Muscle of leg (tissue), 11 donors: ENCODE results near the gene TCERG1L. TPM values are rescaled to one million over a fixed set of nuclear protein-coding genes. Genes with fewer than 3 reads are reported as not detected.

Source experiments
- DNase-seq: peaks from one replicate; pipeline ENCODE4 v3.0.0; 2013
- H3K27ac ChIP-seq: one replicate; pipeline ENCODE4 v1.5.1; 2013; ENCODE audit warnings: mild to moderate bottlenecking, low read length, control low read depth
- H3K27me3 ChIP-seq: one replicate; pipeline ENCODE4 v1.6.1; 2013; ENCODE audit warnings: low read length; ENCODE audit not compliant: control insufficient read depth, insufficient read depth
- H3K36me3 ChIP-seq: one replicate; pipeline ENCODE4 v1.6.1; 2013; ENCODE audit warnings: low read length; ENCODE audit not compliant: control insufficient read depth, insufficient read depth
- H3K4me1 ChIP-seq: one replicate; pipeline ENCODE4 v1.6.1; 2013; ENCODE audit warnings: low read length; ENCODE audit not compliant: control insufficient read depth, insufficient read depth
- H3K4me3 ChIP-seq: one replicate; pipeline ENCODE4 v1.5.1; 2013; ENCODE audit warnings: low read length, control low read depth
- H3K9me3 ChIP-seq: replicated peaks from 2 replicates; pipeline ENCODE4 v1.6.1; 2013; ENCODE audit warnings: low read depth, low read length; ENCODE audit not compliant: control insufficient read depth
- WGBS: methylation state at CpG from one replicate; pipeline ENCODE4 v1.1.5; 2013; ENCODE audit warnings: missing lambda C conversion rate; ENCODE audit not compliant: insufficient coverage; 5-methylcytosine and 5-hydroxymethylcytosine counted together
- polyA plus RNA-seq, 8 donors: library from polyadenylated mRNA; unstranded; fragments of 120-200 nt; gene quantifications; one replicate each; pipeline versions ENCODE4 v1.2.1 to v1.2.3, GENCODE V29; 2013; ENCODE audit warnings: inconsistent platforms in 1 of 8, low replicate concordance in 1 of 8; ENCODE audit not compliant: insufficient read length in 8 of 8, insufficient read depth in 1 of 8
- total RNA-seq: library from RNA; stranded (reverse); fragments of 120-200 nt; gene quantifications from one replicate; pipeline ENCODE4 v1.2.4, GENCODE V29; 2013

The TCERG1L gene
- total and polyA plus RNA-seq, 9 donors: 0.04 to 1.1 (median 0.15) TPM

- 46% methylated on average over 2 of the region's 7 CpGs for WGBS
- Histone ChIP-seq H3K36me3 (no peaks in the 10 kb centered on the region), H3K27me3 (peaks cover 7% of the 10 kb centered on the region), H3K4me1 (no peaks in the 10 kb centered on the region), H3K9me3 (no peaks in the 10 kb centered on the region), H3K27ac (no peak overlapping the region), H3K4me3 (no peak overlapping the region)
- DNase-seq: no peak
Measured at GRCh38 chr10:131169146-131169545, 142.4 kb downstream of the TCERG1L start.

GRCh38 chr10:131168238-131168875, 143.2 kb downstream of the TCERG1L start:
- H3K27ac ChIP-seq: no peak overlapping the region
- H3K4me1 ChIP-seq: no peaks in the 10 kb centered on the region
- H3K36me3 ChIP-seq: no peaks in the 10 kb centered on the region
- no peaks in the 10 kb centered on the region for H3K9me3 ChIP-seq
- WGBS: 67% methylated on average over 16 of the region's 17 CpGs
- H3K4me3 ChIP-seq: no peak overlapping the region
- no peak for DNase-seq
- H3K27me3 ChIP-seq: peaks cover 8% of the 10 kb centered on the region

GRCh38 chr10:131167036-131167860, 144.3 kb downstream of the TCERG1L start:
- H3K27ac ChIP-seq: no peak overlapping the region
- DNase-seq: no peak
- H3K36me3 ChIP-seq: no peaks in the 10 kb centered on the region
- 82% methylated on average over 7 of the region's 13 CpGs for WGBS
- H3K9me3 ChIP-seq: no peaks in the 10 kb centered on the region
- H3K4me3 ChIP-seq: no peak overlapping the region
- no peaks in the 10 kb centered on the region for H3K4me1 ChIP-seq
- H3K27me3 ChIP-seq: peaks cover 9% of the 10 kb centered on the region

GRCh38 chr10:131166486-131166885, 145.0 kb downstream of the TCERG1L start:
- no peaks in the 10 kb centered on the region for H3K36me3 ChIP-seq
- H3K4me3 ChIP-seq: no peak overlapping the region
- no peak for DNase-seq
- no peak overlapping the region for H3K27ac ChIP-seq
- H3K27me3 ChIP-seq: peaks cover 9% of the 10 kb centered on the region
- no peaks in the 10 kb centered on the region for H3K4me1 ChIP-seq
- no peaks in the 10 kb centered on the region for H3K9me3 ChIP-seq
- 85% methylated on average over 4 of the region's 9 CpGs for WGBS

GRCh38 chr10:131165092-131165491, 146.4 kb downstream of the TCERG1L start:
- Histone ChIP-seq H3K4me3 (no peak overlapping the region), H3K27me3 (peaks cover 10% of the 10 kb centered on the region), H3K9me3 (no peaks in the 10 kb centered on the region), H3K4me1 (no peaks in the 10 kb centered on the region), H3K27ac (no peak overlapping the region), H3K36me3 (no peaks in the 10 kb centered on the region)
- no peak for DNase-seq
- 39% methylated on average over 2 of the region's 7 CpGs for WGBS

GRCh38 chr10:131162866-131163843, 148.4 kb downstream of the TCERG1L start:
- 51% methylated on average over 10 of the region's 15 CpGs for WGBS
- Histone ChIP-seq H3K4me1 (no peaks in the 10 kb centered on the region), H3K36me3 (no peaks in the 10 kb centered on the region), H3K27me3 (peaks cover 12% of the 10 kb centered on the region), H3K9me3 (no peaks in the 10 kb centered on the region), H3K4me3 (no peak overlapping the region), H3K27ac (no peak overlapping the region)
- no peak for DNase-seq

GRCh38 chr10:131162211-131162610, 149.3 kb downstream of the TCERG1L start:
- no peaks in the 10 kb centered on the region for H3K4me1 ChIP-seq
- DNase-seq: no peak
- H3K4me3 ChIP-seq: no peak overlapping the region
- no peaks in the 10 kb centered on the region for H3K9me3 ChIP-seq
- WGBS: 88% methylated on average over 6 of the region's 6 CpGs
- H3K27ac ChIP-seq: no peak overlapping the region
- H3K36me3 ChIP-seq: no peaks in the 10 kb centered on the region
- peaks cover 11% of the 10 kb centered on the region for H3K27me3 ChIP-seq

GRCh38 chr10:131161087-131161486, 150.4 kb downstream of the TCERG1L start:
- no peaks in the 10 kb centered on the region for H3K9me3 ChIP-seq
- H3K27ac ChIP-seq: no peak overlapping the region
- H3K4me3 ChIP-seq: no peak overlapping the region
- H3K4me1 ChIP-seq: no peaks in the 10 kb centered on the region
- no peaks in the 10 kb centered on the region for H3K36me3 ChIP-seq
- peaks cover 14% of the 10 kb centered on the region for H3K27me3 ChIP-seq
- no peak for DNase-seq
- WGBS: 92% methylated on average over 8 of the region's 8 CpGs

- H3K27ac ChIP-seq: no peak overlapping the region
- no peaks in the 10 kb centered on the region for H3K9me3 ChIP-seq
- H3K4me3 ChIP-seq: no peak overlapping the region
- WGBS: 85% methylated on average over 19 of the region's 19 CpGs
- no peaks in the 10 kb centered on the region for H3K36me3 ChIP-seq
- H3K27me3 ChIP-seq: peaks cover 15% of the 10 kb centered on the region
- DNase-seq: no peak
- H3K4me1 ChIP-seq: no peaks in the 10 kb centered on the region
Measured at GRCh38 chr10:131160219-131160875, 151.2 kb downstream of the TCERG1L start.
